22Rv1 (cell line): Measurements from ENCODE around the gene HABP2.

Source experiments
- H3K27ac ChIP-seq: fragments of 450-650 bp; 2 replicates; pipeline ENCODE4 v1.5.1; 2017
- CTCF ChIP-seq: fragments of 450-650 bp; IDR thresholded peaks from 2 replicates; pipeline ENCODE4 v1.5.1; 2017; ENCODE audit warnings: mild to moderate bottlenecking
- ZFX ChIP-seq: fragments of 450-650 bp; IDR thresholded peaks from 2 replicates; pipeline ENCODE4 v1.6.1; 2017; ENCODE audit warnings: antibody characterized with exemption, borderline replicate concordance

The HABP2 gene

GRCh38 chr10:113534423-113534822 is 18.4 kb upstream of the HABP2 start:
- no peak overlapping the region for H3K27ac ChIP-seq
- TF ChIP-seq ZFX = no peak
- no peak for TF ChIP-seq CTCF

GRCh38 chr10:113537672-113538071 is 15.2 kb upstream of the HABP2 start:
- no peak overlapping the region for H3K27ac ChIP-seq
- TF ChIP-seq ZFX = no peak

- no peak overlapping the region for H3K27ac ChIP-seq
- TF ChIP-seq ZFX (no peak), CTCF (no peak)
Observed at GRCh38 chr10:113538151-113538550, 14.7 kb upstream of the HABP2 start.

- TF ChIP-seq CTCF (no peak), ZFX (no peak)
- H3K27ac ChIP-seq = no peak overlapping the region
Observed at GRCh38 chr10:113539789-113540188, 13.1 kb upstream of the HABP2 start.

GRCh38 chr10:113540845-113541548 is 11.9 kb upstream of the HABP2 start:
- TF ChIP-seq ZFX (no peak), CTCF (no peak)
- H3K27ac ChIP-seq = no peak overlapping the region

- TF ChIP-seq ZFX (no peak), CTCF (no peak)
- H3K27ac ChIP-seq = no peak overlapping the region
Observed at GRCh38 chr10:113541549-113541927, 11.3 kb upstream of the HABP2 start.

- TF ChIP-seq CTCF = no peak
- TF ChIP-seq ZFX = no peak
- no peak overlapping the region for H3K27ac ChIP-seq
Observed at GRCh38 chr10:113543107-113543955, 9.5 kb upstream of the HABP2 start.
